Right renal pelvis (tissue), 4 donors: ENCODE data around the gene TMEM185B. TPM values are rescaled to one million over a fixed set of nuclear protein-coding genes. Genes with fewer than 3 reads are reported as not detected.

Experiments used
- polyA plus RNA-seq, 4 donors: library from polyadenylated mRNA; unstranded; fragments of 120-200 nt; gene quantifications; one replicate each; pipeline ENCODE4 v1.2.1, GENCODE V29; 2013; ENCODE audit not compliant: insufficient read length in 4 of 4

Gene TMEM185B
- polyA plus RNA-seq, 4 donors: 24.7 to 30.1 (median 26.9) TPM

Other genes with a start within 250 kb of the TMEM185B start
- gene EPB41L5, start 210.3 kb downstream of the TMEM185B start, polyA plus RNA-seq: 100 to 1,000 TPM in 3 of 4 donors, 10 to 100 TPM in 1; 82.4 to 107 (median 102) TPM
- 10 to 100 TPM; 76.2 to 95.8 (median 85.8) TPM for gene RALB, start 29.5 kb upstream of the TMEM185B start, polyA plus RNA-seq
- under 1 TPM in 2 of 4 donors, not detected in 2; 0.06 to 0.17 TPM for gene INHBB, start 122.7 kb upstream of the TMEM185B start, polyA plus RNA-seq